Transverse colon (tissue), 4 donors: ENCODE measurements around the gene AGTPBP1. TPM values are rescaled to one million over a fixed set of nuclear protein-coding genes. Genes with fewer than 3 reads are reported as not detected.

ENCODE experiments used
- DNase-seq: peaks from one replicate; pipeline ENCODE4 v3.0.0-alpha.2; 2019
- H3K27ac ChIP-seq, 4 donors: fragments of 200-600 bp; sonication (generic); 2 replicates each; pipeline ENCODE4 v1.5.1; 2016 to 2018; ENCODE audit warnings: inconsistent platforms in 4 of 4
- H3K27me3 ChIP-seq: fragments of 200-600 bp; sonication (generic); 2 replicates; pipeline ENCODE4 v1.5.1; 2017; ENCODE audit warnings: inconsistent platforms
- H3K36me3 ChIP-seq, 4 donors: fragments of 200-600 bp; sonication (generic); 2 replicates each; pipeline ENCODE4 v1.5.1; 2017 to 2019; ENCODE audit warnings: inconsistent platforms in 4 of 4
- H3K4me1 ChIP-seq, 4 donors: fragments of 200-600 bp; sonication (generic); 2 replicates each; pipeline ENCODE4 v1.5.1; 2017 to 2020; ENCODE audit warnings: inconsistent platforms in 4 of 4
- H3K4me3 ChIP-seq, 4 donors: fragments of 200-600 bp; sonication (generic); 1 replicate in 1 of 4; 2 replicates in 3 of 4; pipeline versions ENCODE4 v1.5.1 to v1.6.1; 2017 to 2019; ENCODE audit warnings: inconsistent platforms in 4 of 4
- H3K9me3 ChIP-seq, 2 donors: fragments of 200-600 bp; sonication (generic); 2 replicates each; pipeline ENCODE4 v1.5.1; 2017 to 2019; ENCODE audit warnings: inconsistent platforms in 2 of 2
- CTCF ChIP-seq, 5 experiments: fragments of 200-600 bp in 3 of 5; fragments of 450-650 bp in 2 of 5; sonication (generic) in 3 of 5; IDR thresholded peaks; 1 replicate in 2 of 5; 2 replicates in 3 of 5; pipeline ENCODE4 v1.5.1; 2016 to 2017; ENCODE audit warnings: antibody characterized with exemption in 5 of 5, inconsistent platforms in 3 of 5, mild to moderate bottlenecking in 2 of 5, moderate library complexity in 1 of 5
- EP300 ChIP-seq: sonication (generic); formaldehyde crosslinking; IDR thresholded peaks from one replicate; pipeline ENCODE4 v1.6.1; 2017; ENCODE audit warnings: antibody characterized with exemption, low read depth
- POLR2A ChIP-seq: fragments of 450-650 bp; IDR thresholded peaks from one replicate; pipeline ENCODE4 v1.6.1; 2016; ENCODE audit warnings: antibody characterized with exemption, mild to moderate bottlenecking, moderate library complexity
- POLR2AphosphoS5 ChIP-seq, 3 donors: sonication (generic); formaldehyde crosslinking; IDR thresholded peaks; one replicate each; pipeline ENCODE4 v1.6.1; 2016; ENCODE audit warnings: antibody characterized with exemption in 3 of 3
- WGBS, 2 donors: methylation state at CpG; one replicate each; pipeline ENCODE4 v1.1.5; 2018; ENCODE audit warnings: low coverage in 1 of 2; 5-methylcytosine and 5-hydroxymethylcytosine counted together
- in situ Hi-C, 4 donors: fragments of 200-750 bp; cut with MboI; loops; one replicate each; pipeline versions ENCODE4 v1.15.0 to v1.15.1; 2017; ENCODE audit warnings: low sequenced_read_pairs in 3 of 4, low pct_ligation_motif_present in 1 of 4, low pct_unique_long_range_greater_than_20kb in 1 of 4
- intact Hi-C: fragments of 100-400 bp; cut with DNase I; formaldehyde crosslinking; loops from one replicate; pipeline ENCODE4 v1.15.1; 2023; ENCODE audit warnings: low total_unique reads
- total RNA-seq, 4 donors: library from RNA; depleted of rRNA; stranded (reverse); fragments of >200 nt; gene quantifications; one replicate each; pipeline ENCODE4 v1.1.0, GENCODE V29; 2016

The AGTPBP1 gene
- total RNA-seq, 4 donors from 2014 or later, result 4.1 to 21.0 (median 15.4) TPM

DNA sequence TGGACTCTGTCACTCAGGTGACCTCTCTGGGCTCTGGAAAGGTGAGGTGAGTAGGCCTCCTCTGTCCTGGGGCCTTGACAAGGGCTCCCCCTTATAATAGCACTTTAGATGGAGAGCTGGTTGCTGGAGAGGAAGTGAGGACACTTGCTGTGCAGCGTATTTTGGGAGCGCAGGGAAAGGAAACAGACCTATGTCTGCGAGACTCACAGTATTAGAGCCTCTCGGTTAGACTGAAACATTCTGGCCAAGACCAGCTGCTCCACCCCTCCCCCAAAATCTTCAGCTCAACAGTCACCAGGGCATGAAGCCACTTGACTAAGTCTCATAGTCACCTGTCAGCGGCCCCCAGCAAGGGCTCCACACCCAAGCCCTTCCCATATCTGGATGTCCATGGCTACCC is 213.6 kb downstream of the AGTPBP1 start:
- in situ Hi-C loops, result no loop called here
- H3K4me1 ChIP-seq, result no peaks in the 10 kb centered on the region
- no peak for DNase-seq

DNA sequence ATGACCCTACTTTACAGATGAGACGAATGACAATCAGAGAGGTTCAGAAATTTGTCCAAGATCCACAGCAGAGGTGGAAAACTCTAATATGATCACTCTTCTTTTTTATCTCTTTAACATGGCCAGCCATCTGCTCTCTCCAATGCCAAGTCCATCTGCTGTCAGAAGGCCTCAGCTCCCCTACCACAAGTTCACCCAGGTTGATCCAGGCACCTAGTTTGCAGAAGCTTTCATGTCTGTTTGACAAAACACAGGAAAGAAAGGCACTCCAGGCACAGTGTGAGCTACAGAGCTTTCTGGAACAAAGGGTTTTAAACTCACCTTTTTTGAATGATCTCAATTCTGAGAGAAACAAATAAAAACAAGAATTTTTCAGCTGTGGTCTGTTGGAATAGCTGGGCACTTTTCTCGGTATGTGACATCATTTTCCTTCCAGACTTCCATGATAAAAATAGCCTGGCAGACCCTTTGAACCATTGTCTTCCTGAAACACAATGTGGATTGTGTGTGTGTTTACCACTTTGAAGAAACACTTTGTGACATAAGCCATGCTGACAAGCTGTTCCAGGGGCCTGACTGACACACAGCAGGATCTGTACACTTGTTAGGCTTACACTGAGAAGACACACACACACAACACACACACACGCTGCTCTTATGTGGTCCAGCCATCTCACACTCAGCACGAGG is 214.3 kb downstream of the AGTPBP1 start:
- in situ Hi-C loops (no loop called here), intact Hi-C loops (no loop called here)
- WGBS, 2 donors, result 61 to 63% methylated on average over 2 to 4 of the region's 4 CpGs
- Histone ChIP-seq H3K9me3 (no peaks in the 10 kb centered on the region), H3K36me3 (no peaks in the 10 kb centered on the region), H3K27ac (no peak overlapping the region), H3K4me3 (no peak overlapping the region), H3K4me1 (peaks cover 0 to 3% (median 0%) of the 10 kb centered on the region in 4 donors), H3K27me3 (peaks cover 12% of the 10 kb centered on the region)
- no peak for TF ChIP-seq POLR2A
- TF ChIP-seq POLR2AphosphoS5 (IDR thresholded peaks at IDR 0.05), result no peak
- TF ChIP-seq CTCF (IDR thresholded peaks at IDR 0.05), result no peak
- no peak for TF ChIP-seq EP300
- no peak for DNase-seq

More for the DNA sequence above, 213.6 kb downstream of the AGTPBP1 start:
- Histone ChIP-seq H3K36me3 (no peaks in the 10 kb centered on the region), H3K9me3 (no peaks in the 10 kb centered on the region), H3K27me3 (peaks cover 5% of the 10 kb centered on the region), H3K4me3 (no peak overlapping the region), H3K27ac (no peak overlapping the region)
- WGBS, 2 donors, result 86 to 89% methylated on average over 2 to 5 of the region's 5 CpGs
- intact Hi-C loops, result no loop called here
- TF ChIP-seq POLR2A, result no peak
- TF ChIP-seq CTCF (IDR thresholded peaks at IDR 0.05), result no peak
- TF ChIP-seq EP300, result no peak
- TF ChIP-seq POLR2AphosphoS5 (IDR thresholded peaks at IDR 0.05), result no peak

DNA sequence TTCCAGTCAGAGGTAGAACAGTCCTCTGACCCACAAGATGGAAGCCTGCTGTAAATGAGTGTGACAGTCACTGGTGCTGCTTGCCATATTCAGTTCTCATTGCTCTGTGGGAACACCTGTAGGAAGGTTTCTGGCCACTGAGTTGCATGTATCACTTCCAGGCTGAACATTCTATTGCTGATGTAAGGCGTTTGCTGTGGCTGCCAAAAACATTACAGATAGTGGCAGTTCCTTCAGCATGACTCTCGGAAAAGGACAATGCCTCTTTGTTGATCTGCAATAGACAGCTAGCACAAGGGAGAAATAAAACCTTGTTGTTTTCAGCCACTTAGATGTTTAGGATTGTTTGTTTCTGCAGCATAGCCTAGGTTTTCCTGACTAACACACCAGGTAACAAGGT is 217.2 kb downstream of the AGTPBP1 start:
- DNase-seq, result no peak
- H3K27me3 ChIP-seq, result peaks cover 19% of the 10 kb centered on the region
- TF ChIP-seq EP300 (no peak), POLR2AphosphoS5 (IDR thresholded peaks at IDR 0.05) (no peak), POLR2A (no peak), CTCF (IDR thresholded peaks at IDR 0.05) (no peak)
- H3K36me3 ChIP-seq, result no peaks in the 10 kb centered on the region
- intact Hi-C loops, result no loop called here
- in situ Hi-C loops, result no loop called here
- 28 to 83% methylated on average over 1 to 2 of the region's 2 CpGs for WGBS, 2 donors
- no peak overlapping the region for H3K27ac ChIP-seq
- no peaks in the 10 kb centered on the region for H3K9me3 ChIP-seq
- no peak overlapping the region for H3K4me3 ChIP-seq
- peaks cover 0 to 6% (median 0%) of the 10 kb centered on the region in 4 donors for H3K4me1 ChIP-seq

- no peak overlapping the region for H3K4me3 ChIP-seq
- no peak overlapping the region for H3K27ac ChIP-seq
- DNase-seq, result no peak
- peaks cover 0 to 6% (median 0%) of the 10 kb centered on the region in 4 donors for H3K4me1 ChIP-seq
- no peaks in the 10 kb centered on the region for H3K9me3 ChIP-seq
- intact Hi-C loops (no loop called here), in situ Hi-C loops (no loop called here)
- H3K27me3 ChIP-seq, result peaks cover 19% of the 10 kb centered on the region
- 62% methylated on average over 9 of the region's 9 CpGs; no CpG with 5 or more reads in 1 of the 2 donors for WGBS, 2 donors
- H3K36me3 ChIP-seq, result no peaks in the 10 kb centered on the region
- TF ChIP-seq POLR2AphosphoS5 (IDR thresholded peaks at IDR 0.05), result no peak
- no peak for TF ChIP-seq POLR2A
- no peak for TF ChIP-seq CTCF (IDR thresholded peaks at IDR 0.05)
- TF ChIP-seq EP300, result no peak
Observed at GRCh38 chr9:85523202-85523601, 218.6 kb downstream of the AGTPBP1 start.
